Chondrocyte (in vitro differentiated cells): ENCODE data around the gene SRD5A1. TPM values are rescaled to one million over a fixed set of nuclear protein-coding genes. Genes with fewer than 3 reads are reported as not detected.

Experiments used
- DNase-seq: peaks from one replicate; pipeline ENCODE4 v3.0.0; 2021; ENCODE audit warnings: mixed read lengths, low spot score
- H3K27ac Mint-ChIP-seq: one replicate; pipeline ENCODE4 v1.8.0; 2021; ENCODE audit warnings: mild to moderate bottlenecking, moderate library complexity, mixed read lengths; ENCODE audit not compliant: unreplicated experiment
- H3K27me3 Mint-ChIP-seq: 2 replicates; pipeline ENCODE4 v1.8.0; 2021; ENCODE audit warnings: low read depth, mixed read lengths
- H3K36me3 Mint-ChIP-seq: 2 replicates; pipeline ENCODE4 v1.8.0; 2021; ENCODE audit warnings: low read depth, mixed read lengths
- H3K4me1 Mint-ChIP-seq: 2 replicates; pipeline ENCODE4 v1.8.0; 2021; ENCODE audit warnings: low read depth, mild to moderate bottlenecking, mixed read lengths
- H3K4me3 Mint-ChIP-seq: one replicate; pipeline ENCODE4 v1.8.0; 2021; ENCODE audit warnings: mild to moderate bottlenecking, moderate library complexity, mixed read lengths; ENCODE audit not compliant: unreplicated experiment
- H3K9me3 Mint-ChIP-seq: 2 replicates; pipeline ENCODE4 v1.8.0; 2021; ENCODE audit warnings: low read depth, mixed read lengths
- CTCF ChIP-seq: fragments of 200-600 bp; sonication (generic); IDR thresholded peaks from 2 replicates; pipeline ENCODE4 v1.5.0; 2021; ENCODE audit warnings: antibody characterized with exemption, mild to moderate bottlenecking, moderate library complexity
- total RNA-seq: library from RNA; stranded (reverse); gene quantifications from 3 replicates; pipeline ENCODE4 v1.2.1, GENCODE V29; 2021

The SRD5A1 gene
- total RNA-seq, 1 donor from 2014 or later = 32.3 TPM

GRCh38 chr5:6634306-6634705 is 1.1 kb downstream of the SRD5A1 start:
- no peak for DNase-seq
- no peak for TF ChIP-seq CTCF
- no peaks in the 10 kb centered on the region for H3K27me3 Mint-ChIP-seq
- peaks cover 30% of the 10 kb centered on the region for H3K4me1 Mint-ChIP-seq
- peaks cover 7% of the 10 kb centered on the region for H3K36me3 Mint-ChIP-seq
- H3K9me3 Mint-ChIP-seq = no peaks in the 10 kb centered on the region
- H3K27ac Mint-ChIP-seq = peak overlapping the region; percentile 80
- H3K4me3 Mint-ChIP-seq = peak overlapping the region; percentile 100

GRCh38 chr5:6634788-6635430 is 1.7 kb downstream of the SRD5A1 start:
- no peaks in the 10 kb centered on the region for H3K27me3 Mint-ChIP-seq
- DNase-seq = no peak
- H3K9me3 Mint-ChIP-seq = no peaks in the 10 kb centered on the region
- H3K4me1 Mint-ChIP-seq = peaks cover 27% of the 10 kb centered on the region
- peaks cover 2% of the 10 kb centered on the region for H3K36me3 Mint-ChIP-seq
- no peak for TF ChIP-seq CTCF
- no peak overlapping the region for H3K27ac Mint-ChIP-seq
- H3K4me3 Mint-ChIP-seq = peak overlapping the region; percentile 55

GRCh38 chr5:6636293-6636692 is 3.1 kb downstream of the SRD5A1 start:
- DNase-seq = no peak
- Mint-ChIP-seq H3K27ac (no peak overlapping the region), H3K4me1 (peaks cover 18% of the 10 kb centered on the region), H3K4me3 (no peak overlapping the region), H3K27me3 (no peaks in the 10 kb centered on the region), H3K9me3 (no peaks in the 10 kb centered on the region), H3K36me3 (no peaks in the 10 kb centered on the region)
- TF ChIP-seq CTCF = no peak

- Mint-ChIP-seq H3K36me3 (no peaks in the 10 kb centered on the region), H3K27ac (no peak overlapping the region), H3K4me3 (no peak overlapping the region), H3K9me3 (no peaks in the 10 kb centered on the region), H3K4me1 (peaks cover 11% of the 10 kb centered on the region), H3K27me3 (no peaks in the 10 kb centered on the region)
- TF ChIP-seq CTCF = no peak
- DNase-seq = no peak
Measured at GRCh38 chr5:6637022-6637421, 3.8 kb downstream of the SRD5A1 start.

GRCh38 chr5:6637590-6637989 is 4.3 kb downstream of the SRD5A1 start:
- no peak for TF ChIP-seq CTCF
- H3K4me3 Mint-ChIP-seq = no peak overlapping the region
- H3K36me3 Mint-ChIP-seq = no peaks in the 10 kb centered on the region
- H3K9me3 Mint-ChIP-seq = no peaks in the 10 kb centered on the region
- H3K4me1 Mint-ChIP-seq = peaks cover 6% of the 10 kb centered on the region
- no peak overlapping the region for H3K27ac Mint-ChIP-seq
- no peaks in the 10 kb centered on the region for H3K27me3 Mint-ChIP-seq
- DNase-seq = no peak
